AG04449 (cell line): ENCODE measurements around the gene FBXO5.

ENCODE experiments used
- CTCF ChIA-PET: fragments of 350-600 bp; formaldehyde crosslinking; extraction: SDS; loops from one replicate; lab custom pipeline; 2021; ENCODE audit warnings: antibody characterized with exemption; lab: Yijun Ruan, JAX
- POLR2A ChIA-PET: fragments of 400-600, 350-600 bp; formaldehyde crosslinking; extraction: SDS; loops from one replicate; lab custom pipeline; 2020; ENCODE audit warnings: antibody characterized with exemption, inconsistent platforms; lab: Yijun Ruan, JAX
- DNase-seq: peaks from one replicate; pipeline ENCODE4 v3.0.0-alpha.2; 2010; ENCODE audit warnings: low read depth, low spot score
- H3K4me3 ChIP-seq: 2 replicates; pipeline ENCODE4 v1.5.1; 2011; ENCODE audit warnings: low read depth, mild to moderate bottlenecking, control low read depth, low read length
- TF ChIP-seq, protein P1 (sequence below): IDR thresholded peaks from one replicate; pipeline ENCODE4 v1.5.1; 2011; ENCODE audit warnings: mild to moderate bottlenecking, moderate library complexity, low read length, control low read depth, inconsistent platforms; ENCODE audit not compliant: insufficient read depth; ENCODE audit errors: missing control alignments

FBXO5 gene, protein sequence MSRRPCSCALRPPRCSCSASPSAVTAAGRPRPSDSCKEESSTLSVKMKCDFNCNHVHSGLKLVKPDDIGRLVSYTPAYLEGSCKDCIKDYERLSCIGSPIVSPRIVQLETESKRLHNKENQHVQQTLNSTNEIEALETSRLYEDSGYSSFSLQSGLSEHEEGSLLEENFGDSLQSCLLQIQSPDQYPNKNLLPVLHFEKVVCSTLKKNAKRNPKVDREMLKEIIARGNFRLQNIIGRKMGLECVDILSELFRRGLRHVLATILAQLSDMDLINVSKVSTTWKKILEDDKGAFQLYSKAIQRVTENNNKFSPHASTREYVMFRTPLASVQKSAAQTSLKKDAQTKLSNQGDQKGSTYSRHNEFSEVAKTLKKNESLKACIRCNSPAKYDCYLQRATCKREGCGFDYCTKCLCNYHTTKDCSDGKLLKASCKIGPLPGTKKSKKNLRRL

DNA sequence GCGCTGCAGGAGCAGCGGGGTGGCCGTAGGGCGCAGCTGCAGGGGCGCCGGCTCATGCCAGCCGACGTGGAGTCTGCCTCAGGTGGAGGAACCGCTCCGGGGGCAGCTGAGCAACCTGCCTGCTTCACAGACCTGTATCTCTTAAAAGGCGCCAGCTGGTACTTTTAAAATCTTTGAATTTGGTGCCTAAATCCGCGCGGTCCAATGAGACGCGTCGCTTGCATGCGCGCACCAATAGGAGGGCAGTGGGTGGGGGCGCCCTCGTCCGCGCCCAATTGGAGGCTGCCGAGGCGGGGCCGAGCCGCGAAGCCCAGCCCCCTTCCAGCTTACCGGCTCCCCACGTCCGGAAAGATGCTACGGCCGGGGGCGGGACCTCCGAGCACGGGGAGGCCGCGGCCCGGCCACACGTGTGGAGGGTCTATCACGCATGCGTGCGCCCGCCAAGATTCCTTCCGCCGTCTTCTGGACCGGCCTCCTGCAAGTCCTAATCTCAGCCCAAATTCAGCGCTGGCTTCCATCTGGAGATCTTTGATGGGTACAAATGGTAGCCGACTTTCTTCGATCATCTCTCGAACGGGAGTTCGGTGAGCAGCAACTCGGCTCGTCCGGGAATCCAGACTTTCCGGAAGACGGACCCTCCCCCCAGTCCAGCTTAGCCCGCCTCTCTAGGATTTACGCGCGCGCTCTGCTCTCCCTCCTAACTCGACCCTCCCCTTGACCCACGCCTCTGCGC lies at the start of gene FBXO5:
Gene FBXO5 (minus strand): TSS at position 138 of the 733 bp plus-strand sequence. CDS start 82 bp downstream, at position 56.
- ChIA-PET CTCF (interaction anchor here (0.7 to 1.5 kb wide), 4 partner anchors 10 to 42 kb away, joined by 3 to 4 read pairs (median 4); no protein-coding TSS in a partner anchor), POLR2A (interaction anchor here (0.6 to 1.7 kb wide), 3 partner anchors 17 to 1537 kb away, joined by 3 to 10 read pairs (median 5); partner anchors contain the start of gene MTRF1L)
- TF ChIP-seq, protein P1, sequence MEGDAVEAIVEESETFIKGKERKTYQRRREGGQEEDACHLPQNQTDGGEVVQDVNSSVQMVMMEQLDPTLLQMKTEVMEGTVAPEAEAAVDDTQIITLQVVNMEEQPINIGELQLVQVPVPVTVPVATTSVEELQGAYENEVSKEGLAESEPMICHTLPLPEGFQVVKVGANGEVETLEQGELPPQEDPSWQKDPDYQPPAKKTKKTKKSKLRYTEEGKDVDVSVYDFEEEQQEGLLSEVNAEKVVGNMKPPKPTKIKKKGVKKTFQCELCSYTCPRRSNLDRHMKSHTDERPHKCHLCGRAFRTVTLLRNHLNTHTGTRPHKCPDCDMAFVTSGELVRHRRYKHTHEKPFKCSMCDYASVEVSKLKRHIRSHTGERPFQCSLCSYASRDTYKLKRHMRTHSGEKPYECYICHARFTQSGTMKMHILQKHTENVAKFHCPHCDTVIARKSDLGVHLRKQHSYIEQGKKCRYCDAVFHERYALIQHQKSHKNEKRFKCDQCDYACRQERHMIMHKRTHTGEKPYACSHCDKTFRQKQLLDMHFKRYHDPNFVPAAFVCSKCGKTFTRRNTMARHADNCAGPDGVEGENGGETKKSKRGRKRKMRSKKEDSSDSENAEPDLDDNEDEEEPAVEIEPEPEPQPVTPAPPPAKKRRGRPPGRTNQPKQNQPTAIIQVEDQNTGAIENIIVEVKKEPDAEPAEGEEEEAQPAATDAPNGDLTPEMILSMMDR: no peak
- peak within 1 kb of the TSS; percentile 92 for H3K4me3 ChIP-seq
- peak; percentile 83 for DNase-seq

DNA sequence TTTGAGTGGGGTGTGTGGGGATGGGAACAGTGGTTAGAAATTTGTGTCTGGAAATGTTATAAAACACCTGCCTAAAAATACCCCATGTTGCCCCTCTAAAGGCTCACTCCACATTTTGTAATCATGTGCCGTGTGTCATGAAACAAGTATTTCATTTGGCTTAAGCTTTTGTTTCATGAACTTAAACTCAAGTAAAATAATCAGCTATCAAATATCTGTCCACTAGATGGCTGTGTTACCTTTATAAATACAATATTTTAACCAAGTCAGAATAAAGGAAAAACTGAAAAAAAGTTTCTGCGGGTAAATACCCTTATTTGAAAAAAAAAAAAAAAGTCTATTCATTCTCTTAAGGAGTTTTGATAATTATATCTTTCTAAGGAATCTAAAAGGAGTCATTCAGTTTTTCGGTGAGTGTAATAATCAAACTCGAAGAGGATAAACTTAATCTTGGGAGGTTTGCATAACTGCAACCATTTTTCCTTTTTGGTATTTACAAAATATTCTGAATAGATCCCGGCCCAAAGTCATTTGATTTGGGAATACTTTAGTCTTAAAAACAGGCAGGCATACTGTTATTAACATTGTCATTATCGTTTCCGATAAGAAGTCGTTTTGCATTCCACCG lies 49.5 kb upstream of the FBXO5 start:
- ChIA-PET CTCF (interaction anchor here (1.0 to 4.5 kb wide), 12 partner anchors 9 to 1121 kb away, joined by 3 to 69 read pairs (median 3); no protein-coding TSS in a partner anchor), POLR2A (no interaction called here)
- DNase-seq: no peak

DNA sequence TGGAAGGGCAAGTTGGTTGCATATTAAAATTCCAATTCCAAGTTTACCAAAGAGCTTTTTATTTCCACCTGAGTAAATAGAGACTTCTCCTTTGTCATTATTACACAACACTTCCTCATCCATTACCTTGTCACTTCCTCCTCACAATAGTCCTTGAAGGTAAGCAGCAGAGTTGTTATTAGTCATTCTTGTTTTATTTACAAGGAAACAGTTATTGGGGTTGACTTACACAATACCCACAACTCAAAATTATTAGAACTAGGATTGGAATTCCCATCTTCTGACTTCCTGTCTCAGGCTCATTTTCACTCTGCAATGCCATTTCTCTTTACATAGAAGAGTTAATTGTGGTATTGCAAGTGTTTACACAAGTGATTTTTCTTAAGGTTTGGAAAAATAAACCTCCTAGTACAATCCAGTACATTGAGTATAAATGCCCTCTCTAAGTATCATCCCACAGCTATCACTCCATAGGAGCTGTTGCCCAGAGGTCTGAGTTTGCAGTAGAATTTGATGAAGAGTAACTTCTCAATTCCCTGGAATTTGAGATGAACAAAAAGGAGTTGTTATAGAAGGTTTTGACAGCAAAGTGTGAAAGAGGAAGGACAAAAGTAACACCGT lies 48.6 kb upstream of the FBXO5 start:
- CTCF ChIA-PET: interaction anchor here (0.8 to 4.5 kb wide), 12 partner anchors 13 to 1122 kb away, joined by 3 to 69 read pairs (median 3); no protein-coding TSS in a partner anchor
- POLR2A ChIA-PET: no interaction called here
- DNase-seq: no peak
- TF ChIP-seq, protein P1: no peak
- H3K4me3 ChIP-seq: no peak overlapping the region

More for the DNA sequence above, 49.5 kb upstream of the FBXO5 start:
- TF ChIP-seq, protein P1: no peak
- no peak overlapping the region for H3K4me3 ChIP-seq

DNA sequence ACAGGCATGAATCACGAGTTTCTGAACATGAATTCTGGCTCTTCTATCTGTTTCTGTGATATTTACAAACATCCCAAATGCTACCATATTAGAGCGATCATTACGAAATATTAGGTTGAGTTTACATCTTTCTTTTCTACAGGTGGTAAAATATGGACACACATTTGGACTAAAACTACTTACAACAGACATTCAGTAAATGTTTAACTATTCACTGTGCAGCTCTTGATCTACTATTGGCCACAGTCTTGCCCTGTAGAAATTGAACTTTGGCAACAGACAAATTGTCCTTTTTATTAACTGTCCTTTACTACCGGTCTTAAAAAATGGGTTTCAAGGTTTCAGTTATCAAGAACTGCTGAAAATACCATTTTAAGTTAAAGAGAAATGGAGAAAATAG lies 46.1 kb upstream of the FBXO5 start:
- ChIA-PET CTCF (interaction anchor here (1.4 kb wide), 1 partner anchor 82 kb away, joined by 4 read pairs; no protein-coding TSS in a partner anchor), POLR2A (interaction anchor here (0.6 kb wide), 1 partner anchor 106 kb away, joined by 3 read pairs; no protein-coding TSS in a partner anchor)
- TF ChIP-seq, protein P1: no peak
- no peak overlapping the region for H3K4me3 ChIP-seq
- no peak for DNase-seq

DNA sequence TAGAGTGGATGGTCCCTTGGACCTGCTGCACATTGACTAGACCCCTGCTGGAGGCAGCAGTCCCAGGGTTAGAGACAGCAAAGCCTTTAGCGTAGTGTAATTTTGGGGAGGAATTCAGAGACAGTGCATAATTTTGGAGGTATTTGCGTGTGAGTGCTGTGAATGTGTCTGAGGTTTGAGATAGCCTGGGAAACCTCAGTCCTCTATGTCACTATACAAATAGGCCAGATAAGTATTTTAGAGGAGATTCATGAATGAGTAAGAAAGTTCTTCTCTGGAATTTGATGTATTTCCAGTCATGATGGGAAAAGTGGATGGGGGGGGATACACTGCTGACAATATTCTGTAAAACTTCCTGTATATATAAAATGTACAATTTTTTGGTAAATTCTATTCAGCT lies 45.4 kb upstream of the FBXO5 start:
- no peak for DNase-seq
- ChIA-PET POLR2A (interaction anchor here (0.6 kb wide), 1 partner anchor 107 kb away, joined by 3 read pairs; no protein-coding TSS in a partner anchor), CTCF (interaction anchor here (1.4 kb wide), 1 partner anchor 82 kb away, joined by 4 read pairs; no protein-coding TSS in a partner anchor)
- TF ChIP-seq, protein P1: no peak
- no peak overlapping the region for H3K4me3 ChIP-seq
